Effector memory CD4-positive, alpha-beta T cell (primary cell): ENCODE results near the gene NAALADL2.

ENCODE experiments used
- DNase-seq, 3 donors: peaks; one replicate each; pipeline ENCODE4 v3.0.0-alpha.2; 2020
- H3K27ac ChIP-seq: 2 replicates; pipeline ENCODE4 v1.7.0; 2013; ENCODE audit warnings: mild to moderate bottlenecking, low read length, moderate library complexity; ENCODE audit not compliant: insufficient read depth, poor library complexity, severe bottlenecking
- H3K27me3 ChIP-seq: replicated peaks from 2 replicates; pipeline ENCODE4 v1.7.0; 2013; ENCODE audit warnings: mild to moderate bottlenecking, low read length; ENCODE audit not compliant: insufficient read depth, control insufficient read depth, poor library complexity, severe bottlenecking
- H3K36me3 ChIP-seq: 2 replicates; pipeline ENCODE4 v1.7.0; 2013; ENCODE audit warnings: mild to moderate bottlenecking, low read length, moderate library complexity; ENCODE audit not compliant: control insufficient read depth, insufficient read depth
- H3K4me1 ChIP-seq: 2 replicates; pipeline ENCODE4 v1.7.0; 2013; ENCODE audit warnings: low read length, mild to moderate bottlenecking; ENCODE audit not compliant: control insufficient read depth, insufficient read depth, poor library complexity, severe bottlenecking
- H3K4me3 ChIP-seq: 2 replicates; pipeline ENCODE4 v1.7.0; 2013; ENCODE audit warnings: low read length, low read depth, mild to moderate bottlenecking; ENCODE audit not compliant: insufficient read depth, poor library complexity, severe bottlenecking
- H3K9me3 ChIP-seq: 2 replicates; pipeline ENCODE4 v1.7.0; 2013; ENCODE audit warnings: mild to moderate bottlenecking, low read length, moderate library complexity; ENCODE audit not compliant: control insufficient read depth

Gene NAALADL2

DNA sequence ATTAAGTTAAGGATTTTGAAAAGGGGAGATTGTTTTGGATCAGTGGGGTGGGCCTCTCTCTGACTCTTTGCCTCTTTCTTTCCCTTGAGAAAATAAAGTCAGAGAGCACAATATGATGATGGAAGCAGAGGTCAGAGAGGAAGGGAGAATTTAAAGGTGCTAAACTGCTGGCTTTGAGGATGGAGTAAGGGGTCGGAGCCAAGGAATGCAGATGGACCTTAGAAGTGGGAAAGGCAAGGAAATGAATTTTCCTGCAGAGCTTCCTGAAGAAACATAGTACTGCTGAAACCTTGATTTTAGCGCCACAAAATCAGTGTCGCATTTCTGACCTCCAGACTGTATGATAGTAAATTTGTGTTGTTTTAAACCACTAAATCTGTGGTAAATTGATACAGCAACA is 317.4 kb downstream of the NAALADL2 start:
- Histone ChIP-seq H3K4me3 (no peak overlapping the region), H3K4me1 (no peaks in the 10 kb centered on the region), H3K9me3 (no peaks in the 10 kb centered on the region), H3K27ac (no peak overlapping the region), H3K36me3 (no peaks in the 10 kb centered on the region), H3K27me3 (no peaks in the 10 kb centered on the region)
- DNase-seq, result no peak

DNA sequence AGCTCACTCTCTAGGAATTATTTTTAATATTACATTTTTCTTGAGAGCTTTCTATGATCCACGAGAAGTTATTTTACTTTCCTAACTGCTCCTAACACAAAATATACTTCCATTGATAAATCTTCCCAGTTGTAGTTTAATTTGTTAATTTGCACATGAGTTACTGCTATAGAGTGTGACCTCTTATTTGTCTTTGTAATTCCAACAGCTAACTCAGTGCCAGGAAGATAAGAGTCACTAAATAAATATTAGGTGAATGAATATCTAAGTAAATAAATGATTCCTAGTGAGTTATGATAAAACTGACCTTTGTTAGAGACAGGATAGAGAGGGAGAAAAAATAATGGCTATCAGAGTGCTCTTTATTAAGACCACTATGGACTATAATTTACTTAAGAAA is 319.9 kb downstream of the NAALADL2 start:
- Histone ChIP-seq H3K4me1 (no peaks in the 10 kb centered on the region), H3K9me3 (no peaks in the 10 kb centered on the region), H3K36me3 (no peaks in the 10 kb centered on the region), H3K27me3 (no peaks in the 10 kb centered on the region), H3K27ac (no peak overlapping the region), H3K4me3 (no peak overlapping the region)
- DNase-seq, result no peak

DNA sequence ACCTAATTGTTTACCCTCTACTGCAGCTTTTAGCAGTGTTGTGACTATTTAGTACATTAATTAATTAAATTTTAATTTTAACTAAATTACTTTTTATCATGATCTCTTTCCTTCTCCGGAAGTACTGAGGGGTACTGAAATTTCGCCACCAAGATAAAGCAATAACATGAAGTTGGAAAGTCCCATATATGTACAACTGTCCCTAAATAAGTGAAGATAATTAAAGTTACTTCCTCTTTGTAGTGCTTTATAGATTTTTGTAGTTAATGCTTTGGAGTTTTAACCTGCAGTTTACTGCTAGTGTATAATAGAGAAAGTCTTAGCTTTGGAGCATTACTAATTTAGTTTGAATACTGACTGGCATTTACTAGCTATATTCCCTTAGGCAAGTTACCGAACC is 325.3 kb downstream of the NAALADL2 start:
- Histone ChIP-seq H3K27ac (no peak overlapping the region), H3K9me3 (no peaks in the 10 kb centered on the region), H3K4me1 (no peaks in the 10 kb centered on the region), H3K27me3 (no peaks in the 10 kb centered on the region), H3K36me3 (no peaks in the 10 kb centered on the region), H3K4me3 (no peak overlapping the region)
- DNase-seq, result no peak

DNA sequence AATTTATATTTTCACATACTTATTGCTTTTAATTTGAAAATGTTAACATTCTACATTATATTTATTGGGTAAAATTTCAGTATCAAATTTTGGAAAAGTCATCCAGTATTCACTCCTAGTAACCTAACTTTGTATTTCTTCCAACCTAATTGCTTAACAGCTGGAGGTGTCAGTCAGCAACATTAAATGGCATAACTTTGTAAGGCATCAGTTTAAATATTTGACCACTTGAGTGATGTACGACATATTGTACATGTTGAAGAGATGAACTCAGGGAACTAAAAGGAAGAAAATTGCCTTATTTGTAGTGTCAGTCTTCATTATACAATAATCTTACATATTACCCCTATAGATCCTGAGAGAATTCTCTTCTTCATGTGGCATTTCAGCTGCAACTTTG is 326.8 kb downstream of the NAALADL2 start:
- H3K36me3 ChIP-seq, result no peaks in the 10 kb centered on the region
- no peak overlapping the region for H3K4me3 ChIP-seq
- no peaks in the 10 kb centered on the region for H3K9me3 ChIP-seq
- H3K27me3 ChIP-seq, result no peaks in the 10 kb centered on the region
- no peak overlapping the region for H3K27ac ChIP-seq
- no peak for DNase-seq
- no peaks in the 10 kb centered on the region for H3K4me1 ChIP-seq

DNA sequence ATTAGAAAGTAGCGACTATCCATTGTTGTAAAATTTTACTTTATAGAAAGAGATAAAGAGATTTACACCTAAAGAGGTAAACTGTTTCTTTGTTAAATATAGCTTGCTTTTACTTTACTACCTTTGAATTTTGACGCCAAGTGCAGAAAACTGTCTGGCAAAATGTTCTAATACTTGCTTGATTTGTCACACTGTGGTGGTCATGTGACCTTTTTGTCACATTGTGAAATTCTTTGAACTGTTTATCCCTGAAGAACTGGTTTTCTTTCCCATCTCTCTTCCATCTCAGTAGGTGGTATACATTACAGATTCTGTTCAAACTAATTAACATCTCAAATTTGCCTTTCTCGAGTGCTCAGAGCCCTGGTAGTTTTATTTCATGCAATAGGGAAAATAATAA is 327.4 kb downstream of the NAALADL2 start:
- H3K36me3 ChIP-seq, result no peaks in the 10 kb centered on the region
- no peak for DNase-seq
- no peaks in the 10 kb centered on the region for H3K4me1 ChIP-seq
- H3K27me3 ChIP-seq, result no peaks in the 10 kb centered on the region
- H3K4me3 ChIP-seq, result no peak overlapping the region
- H3K27ac ChIP-seq, result no peak overlapping the region
- H3K9me3 ChIP-seq, result no peaks in the 10 kb centered on the region

DNA sequence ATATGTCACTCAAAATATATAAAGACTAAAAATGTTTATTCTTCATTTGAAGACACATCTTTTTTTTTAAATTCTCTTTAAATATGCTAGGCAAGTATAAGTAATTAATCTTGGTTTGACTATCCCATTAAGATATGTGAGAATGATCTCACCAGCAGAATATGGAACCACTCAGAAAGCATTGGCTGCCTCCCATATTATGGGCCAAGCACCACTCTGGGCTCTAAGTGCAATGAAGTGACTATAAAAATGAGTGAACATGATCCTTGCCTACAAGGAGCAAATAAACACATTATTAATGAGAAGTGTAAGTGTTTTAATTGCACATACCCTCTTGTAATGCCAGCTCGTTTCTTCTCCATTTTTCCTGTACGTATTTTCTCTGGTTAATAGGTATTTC is 328.5 kb downstream of the NAALADL2 start:
- no peaks in the 10 kb centered on the region for H3K27me3 ChIP-seq
- DNase-seq, result no peak
- no peaks in the 10 kb centered on the region for H3K36me3 ChIP-seq
- H3K4me1 ChIP-seq, result no peaks in the 10 kb centered on the region
- H3K27ac ChIP-seq, result no peak overlapping the region
- no peaks in the 10 kb centered on the region for H3K9me3 ChIP-seq
- H3K4me3 ChIP-seq, result no peak overlapping the region

DNA sequence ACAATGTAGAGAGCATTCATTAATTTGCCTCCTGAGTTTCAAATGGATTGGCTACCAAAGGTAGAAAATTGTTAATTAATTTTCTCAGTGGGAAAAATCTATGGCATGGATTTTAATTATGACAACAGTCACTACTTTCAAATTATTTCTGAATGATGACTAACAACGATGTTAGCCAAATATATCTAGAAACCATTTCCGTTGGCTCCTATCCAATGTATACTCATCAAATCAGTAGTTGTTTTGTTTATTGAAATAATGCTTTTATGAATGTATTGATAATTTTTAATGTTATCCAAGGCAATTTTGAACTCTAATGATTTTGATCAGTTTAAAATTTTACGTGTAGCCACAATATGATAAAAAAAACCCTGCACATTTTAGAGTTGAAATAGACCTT is 333.4 kb downstream of the NAALADL2 start:
- no peak overlapping the region for H3K4me3 ChIP-seq
- H3K4me1 ChIP-seq, result no peaks in the 10 kb centered on the region
- H3K9me3 ChIP-seq, result no peaks in the 10 kb centered on the region
- no peaks in the 10 kb centered on the region for H3K36me3 ChIP-seq
- DNase-seq, result no peak
- H3K27me3 ChIP-seq, result no peaks in the 10 kb centered on the region
- no peak overlapping the region for H3K27ac ChIP-seq

DNA sequence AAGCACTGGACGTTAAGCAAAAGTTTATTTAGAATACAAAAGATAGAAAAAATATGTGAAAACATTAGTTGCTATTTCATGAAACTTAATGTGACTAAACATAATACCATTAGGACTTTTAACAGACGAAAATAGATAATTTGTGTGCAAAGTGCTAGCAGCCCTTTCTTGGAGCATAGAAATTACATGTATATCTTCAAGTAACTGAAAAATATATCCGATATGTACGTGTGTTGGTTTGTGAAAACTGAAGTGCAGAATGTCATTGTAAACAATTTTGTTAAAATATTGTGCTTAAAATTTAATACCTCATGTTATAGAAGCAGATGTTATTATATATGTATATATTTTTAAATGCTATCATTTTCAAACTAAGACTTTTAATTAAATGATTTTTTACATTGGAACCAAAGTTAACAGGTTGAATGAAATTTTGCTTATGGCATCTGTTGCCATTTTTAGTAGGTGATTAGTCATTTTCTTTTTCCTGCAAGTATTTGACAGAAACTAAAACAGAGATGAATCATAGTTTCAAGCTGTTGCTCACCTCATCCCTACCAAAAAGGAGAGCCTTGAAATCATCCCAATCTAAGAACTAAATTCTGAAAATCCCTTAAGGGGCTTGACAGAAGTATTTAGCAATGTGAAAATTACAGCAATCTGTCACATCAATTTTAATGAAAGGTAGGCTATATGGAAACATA is 334.8 kb downstream of the NAALADL2 start:
- no peak overlapping the region for H3K27ac ChIP-seq
- no peaks in the 10 kb centered on the region for H3K9me3 ChIP-seq
- H3K27me3 ChIP-seq, result no peaks in the 10 kb centered on the region
- no peak for DNase-seq
- no peak overlapping the region for H3K4me3 ChIP-seq
- no peaks in the 10 kb centered on the region for H3K36me3 ChIP-seq
- H3K4me1 ChIP-seq, result no peaks in the 10 kb centered on the region

DNA sequence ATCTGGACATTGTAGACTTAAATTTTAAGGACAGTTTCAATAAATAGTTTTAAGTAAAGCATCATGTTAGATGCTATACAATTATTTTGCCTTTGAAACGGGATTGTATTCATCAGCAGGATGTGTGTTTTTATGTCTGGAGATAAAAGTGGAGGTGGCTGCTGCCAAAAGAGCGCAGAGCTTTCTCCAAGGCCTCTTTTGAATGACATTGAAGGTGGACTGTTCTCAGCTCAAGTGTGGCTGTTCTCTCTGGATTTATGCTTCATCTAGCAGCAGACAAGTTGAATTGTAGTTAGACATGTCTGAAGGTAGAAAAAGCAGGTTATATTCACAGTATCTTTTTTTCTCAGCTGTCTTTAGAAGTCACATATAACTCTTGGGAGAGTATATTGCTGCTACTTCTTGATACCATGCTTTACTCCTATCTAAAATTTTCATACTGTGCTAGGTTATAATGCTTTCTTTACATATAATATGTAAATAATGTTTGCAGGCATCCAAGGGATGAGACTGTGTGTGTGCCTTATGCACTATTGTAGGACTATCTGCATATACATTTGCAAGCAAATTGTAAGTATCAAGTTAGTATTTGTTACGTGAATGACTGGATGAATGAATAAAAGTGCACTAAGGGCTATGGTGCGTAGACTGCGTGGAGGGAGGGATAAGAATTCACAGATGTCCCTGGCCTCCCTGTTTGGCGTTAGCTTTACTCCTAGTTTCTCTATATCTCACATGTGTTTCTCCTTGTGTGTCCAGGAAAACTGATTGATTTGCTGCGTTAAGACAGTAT is 340.1 kb downstream of the NAALADL2 start:
- no peak for DNase-seq
- no peak overlapping the region for H3K4me3 ChIP-seq
- no peaks in the 10 kb centered on the region for H3K4me1 ChIP-seq
- H3K27me3 ChIP-seq, result no peaks in the 10 kb centered on the region
- no peaks in the 10 kb centered on the region for H3K9me3 ChIP-seq
- H3K27ac ChIP-seq, result no peak overlapping the region
- no peaks in the 10 kb centered on the region for H3K36me3 ChIP-seq

DNA sequence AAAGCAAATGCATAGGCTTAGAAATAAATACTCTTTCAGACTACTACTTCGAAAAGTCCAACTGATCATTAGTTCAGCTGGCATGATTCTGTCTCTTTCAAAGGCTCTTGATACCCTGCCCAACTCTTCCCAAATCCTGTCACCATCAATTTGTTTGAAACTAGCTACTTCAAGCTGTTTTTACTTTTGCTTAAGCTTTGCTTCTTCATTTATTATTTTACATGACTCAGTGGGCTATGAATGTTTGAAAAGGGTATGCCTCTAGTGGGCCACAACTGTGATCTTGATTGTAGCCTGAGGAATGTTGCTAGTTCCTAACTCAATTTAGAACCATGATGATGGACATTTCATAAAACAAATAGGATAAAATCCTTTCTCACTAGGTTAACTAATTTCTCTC is 340.8 kb downstream of the NAALADL2 start:
- H3K9me3 ChIP-seq, result no peaks in the 10 kb centered on the region
- no peaks in the 10 kb centered on the region for H3K27me3 ChIP-seq
- H3K4me1 ChIP-seq, result no peaks in the 10 kb centered on the region
- no peaks in the 10 kb centered on the region for H3K36me3 ChIP-seq
- DNase-seq, result no peak
- H3K4me3 ChIP-seq, result no peak overlapping the region
- H3K27ac ChIP-seq, result no peak overlapping the region
